GM18505 (cell line): ENCODE data around the gene OR5M8.

Source experiments
- ATAC-seq: cut with Tn5 transposase; IDR thresholded peaks from one replicate; pipeline ENCODE4 v1.9.1; 2021; ENCODE audit not compliant: unreplicated experiment
- POLR2A ChIP-seq: IDR thresholded peaks from 4 replicates; pipeline ENCODE4 v1.6.1; 2011; ENCODE audit warnings: borderline replicate concordance; ENCODE audit not compliant: insufficient read depth, insufficient read length; ENCODE audit errors: extremely low read depth

OR5M8 gene

DNA sequence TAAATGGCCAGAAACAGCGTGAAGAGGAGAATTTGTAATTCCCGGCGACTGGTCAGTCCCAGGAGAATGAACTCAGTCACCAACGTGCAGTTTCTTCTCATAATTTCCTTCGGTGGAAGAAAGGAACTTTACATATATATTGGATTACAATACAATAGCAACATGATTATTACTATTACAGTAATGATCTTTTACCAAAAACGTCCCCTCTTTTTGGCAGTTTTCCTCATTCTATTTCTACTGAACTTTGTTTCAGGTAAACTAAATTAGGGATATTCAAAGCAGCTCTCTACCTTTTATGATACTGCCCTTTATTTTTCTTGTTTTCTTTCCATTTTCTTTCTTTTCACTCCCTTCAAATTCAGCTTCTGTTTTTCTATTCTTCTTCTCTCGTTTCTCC is at the start of gene OR5M8:
Gene OR5M8, minus strand, starts transcription at position 101 of the 400 bp plus-strand sequence. Its CDS starts 0 bp downstream, at position 101.
- ATAC-seq = no peak
- TF ChIP-seq POLR2A = no peak

DNA sequence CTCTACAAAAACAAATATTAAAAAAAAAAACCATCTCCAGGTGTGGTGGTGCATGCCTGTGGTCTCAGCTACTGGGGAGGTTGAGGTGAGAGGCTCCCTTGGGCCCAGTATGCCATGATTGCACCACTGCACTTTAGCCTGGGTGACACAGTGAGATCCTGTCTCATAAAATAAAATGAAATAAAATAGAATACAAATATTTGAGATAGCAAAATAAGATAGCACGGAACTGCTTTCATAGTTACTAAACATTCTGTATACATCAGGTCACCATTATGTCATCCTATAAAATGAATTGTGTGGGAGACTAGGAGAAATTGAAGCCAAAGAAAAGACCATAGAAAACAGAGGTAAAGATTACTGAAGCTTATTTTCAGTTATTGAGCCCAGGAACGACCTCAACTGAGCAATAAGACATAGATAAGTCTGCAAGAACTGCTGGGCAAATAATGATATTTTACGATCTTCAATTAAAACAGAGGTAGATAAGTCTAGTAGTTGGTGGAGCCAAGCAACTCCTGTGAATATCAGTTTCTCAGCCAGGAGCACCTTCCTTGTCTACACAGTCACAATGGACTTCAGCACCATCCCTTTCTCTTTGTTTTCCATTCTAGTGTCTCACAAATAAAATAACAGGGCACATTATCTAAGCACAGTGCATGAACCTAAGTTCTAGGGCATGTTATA is 42.0 kb upstream of the OR5M8 start:
- no peak for TF ChIP-seq POLR2A
- no peak for ATAC-seq

DNA sequence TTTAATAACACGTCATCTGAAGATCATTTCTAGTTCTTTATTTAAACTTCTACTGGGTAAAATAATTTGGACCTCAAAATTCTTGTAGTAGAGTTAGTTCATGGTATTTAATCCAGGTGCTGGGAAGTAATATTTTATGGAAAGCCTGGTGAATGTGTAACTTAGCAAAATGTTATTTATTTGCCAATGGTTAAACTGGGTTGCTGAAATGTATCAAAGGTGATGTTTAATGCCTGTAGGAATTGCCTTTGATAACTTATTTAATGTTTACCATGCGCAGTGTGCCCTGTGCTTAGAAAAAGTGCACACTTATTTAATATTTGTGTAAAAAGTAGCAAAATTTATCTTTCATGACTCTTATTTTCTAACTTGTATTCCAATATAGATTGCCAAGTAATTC is 40.7 kb upstream of the OR5M8 start:
- ATAC-seq = no peak
- TF ChIP-seq POLR2A = no peak

DNA sequence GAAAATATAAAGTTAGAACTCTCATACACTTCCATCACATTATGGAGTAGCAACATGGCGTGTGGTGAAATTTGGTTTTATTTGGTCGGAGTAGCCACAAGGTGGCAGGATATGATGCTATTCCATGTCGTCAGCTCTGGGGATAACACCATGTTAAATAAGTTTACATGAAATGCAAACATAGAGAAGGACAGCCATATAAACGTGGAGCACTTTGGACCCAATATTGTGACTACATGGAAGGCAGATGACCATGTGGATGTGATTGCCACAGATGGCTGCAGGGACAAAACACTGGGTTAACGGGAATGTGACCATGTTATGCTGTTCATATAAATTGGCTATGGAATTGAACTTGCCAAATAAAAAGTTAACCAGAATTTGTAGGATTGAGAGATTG is 30.8 kb upstream of the OR5M8 start:
- no peak for TF ChIP-seq POLR2A
- ATAC-seq = no peak

DNA sequence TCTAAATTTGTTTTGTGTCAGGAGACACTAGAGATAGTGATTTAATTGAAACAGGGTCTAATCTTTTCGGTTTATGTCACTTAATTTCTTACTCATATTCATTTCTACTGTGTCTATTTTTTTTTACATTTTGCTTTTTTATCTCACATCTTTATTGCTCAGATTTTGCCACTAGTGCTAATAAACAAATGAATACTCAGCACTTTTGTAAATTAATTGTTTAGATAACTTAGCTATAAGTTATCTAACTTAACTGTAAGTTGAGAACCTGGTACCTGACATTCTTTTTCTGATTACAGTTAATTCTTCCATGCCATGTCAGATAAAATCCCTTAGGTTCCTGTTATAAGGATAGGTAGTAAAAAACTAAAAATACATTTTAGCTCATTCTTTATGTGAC is 22.1 kb upstream of the OR5M8 start:
- ATAC-seq = no peak

DNA sequence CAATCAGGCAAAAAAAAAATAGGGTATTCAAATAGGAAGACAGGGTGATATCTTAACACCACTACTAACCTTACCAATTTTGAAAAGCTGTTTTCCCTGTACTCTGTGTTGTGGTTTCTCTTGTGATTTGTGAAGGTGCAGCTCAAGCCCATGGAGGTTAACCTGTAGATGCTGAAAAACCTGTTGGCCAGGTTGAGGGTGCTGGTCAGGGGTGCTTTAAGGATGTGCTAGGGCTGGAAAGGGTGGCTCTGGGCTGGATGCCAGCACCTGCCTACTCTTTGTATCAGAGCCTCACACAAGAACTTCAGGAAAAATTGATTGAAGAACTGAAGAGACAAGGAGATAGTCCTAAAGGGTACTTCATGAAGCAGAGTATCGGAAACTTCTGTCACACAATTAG is 18.3 kb upstream of the OR5M8 start:
- ATAC-seq = no peak
- no peak for TF ChIP-seq POLR2A

More for the DNA sequence above, 22.1 kb upstream of the OR5M8 start:
- TF ChIP-seq POLR2A = no peak

DNA sequence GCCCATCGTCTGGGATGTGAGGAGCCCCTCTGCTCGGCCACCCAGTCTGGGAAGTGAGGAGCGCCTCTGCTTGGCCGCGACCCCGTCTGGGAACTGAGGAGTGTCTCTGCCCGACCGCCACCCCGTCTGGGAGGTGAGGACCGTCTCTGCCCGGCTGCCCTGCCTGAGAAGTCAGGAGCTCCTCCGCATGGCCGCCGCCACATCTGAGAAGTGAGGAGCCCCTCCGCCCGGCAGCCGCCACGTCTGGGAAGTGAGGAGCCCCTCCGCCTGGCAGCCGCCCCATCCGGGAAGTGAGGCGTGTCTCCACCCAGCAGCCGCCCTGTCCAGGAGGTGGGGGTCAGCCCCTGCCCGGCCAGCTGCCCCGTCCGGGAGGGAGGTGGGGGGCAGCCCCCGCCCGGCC is 5.8 kb upstream of the OR5M8 start:
- no peak for ATAC-seq
- TF ChIP-seq POLR2A = no peak

DNA sequence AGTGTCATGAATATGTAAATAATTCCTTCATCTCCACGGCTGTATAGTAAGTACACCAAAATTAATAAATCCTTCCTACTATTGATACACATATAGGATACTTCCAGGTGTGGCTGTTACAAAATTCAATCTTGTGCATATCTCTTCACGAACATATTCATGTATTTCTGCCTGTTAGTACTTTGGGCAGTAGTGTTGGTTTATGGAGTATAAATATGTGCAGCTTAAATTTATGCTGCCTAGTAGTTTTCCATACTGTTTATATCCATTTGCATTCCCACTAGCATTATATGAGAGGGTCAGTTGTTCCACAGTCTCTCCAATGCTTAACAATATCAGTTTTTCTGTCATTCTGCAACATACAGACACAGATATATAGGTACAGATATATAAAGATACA is 3.9 kb upstream of the OR5M8 start:
- ATAC-seq = no peak
- TF ChIP-seq POLR2A = no peak

DNA sequence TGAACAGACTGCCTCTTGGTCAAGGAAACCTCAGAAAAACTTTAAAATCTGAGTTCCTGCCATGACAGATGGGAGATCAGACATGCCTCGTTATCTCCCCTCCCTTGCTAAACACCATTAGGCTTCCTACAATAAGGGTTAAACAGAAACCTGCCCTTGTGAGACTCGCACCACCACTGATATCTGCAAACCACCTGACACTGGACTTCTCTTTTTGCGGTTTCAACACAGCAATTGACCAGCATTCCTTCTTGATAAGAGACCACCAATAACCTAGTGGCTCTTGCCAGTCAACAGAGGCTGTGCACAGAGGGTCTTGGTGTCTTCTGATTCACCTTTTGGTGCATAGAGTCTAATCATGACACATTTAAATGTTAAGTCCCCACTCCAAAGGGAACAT is 4.4 kb downstream of the OR5M8 start:
- no peak for ATAC-seq
- TF ChIP-seq POLR2A = no peak

DNA sequence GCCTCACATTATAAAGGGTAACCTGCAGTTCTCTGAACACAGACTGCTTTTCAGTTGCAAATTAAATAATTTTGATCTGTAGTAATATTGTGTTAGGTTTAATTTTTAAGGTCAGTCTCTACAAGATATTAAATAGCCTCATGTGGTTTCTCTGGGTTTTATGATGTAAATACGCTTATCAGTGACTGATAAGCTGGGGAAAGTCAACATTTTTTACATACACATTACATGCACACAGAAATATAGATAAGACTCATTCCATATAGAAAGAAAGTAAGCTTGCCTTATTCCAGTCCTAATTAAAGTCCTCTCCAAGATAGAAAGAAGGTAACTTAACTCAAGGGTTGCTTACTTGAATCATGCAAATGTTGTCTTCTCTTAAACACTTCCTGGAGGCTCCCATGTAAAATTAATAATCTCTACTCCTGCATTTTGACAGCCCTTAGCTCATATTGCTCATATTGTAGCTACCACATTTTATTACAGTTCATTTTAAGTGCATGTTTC is 16.4 kb downstream of the OR5M8 start:
- no peak for ATAC-seq
- TF ChIP-seq POLR2A = no peak

DNA sequence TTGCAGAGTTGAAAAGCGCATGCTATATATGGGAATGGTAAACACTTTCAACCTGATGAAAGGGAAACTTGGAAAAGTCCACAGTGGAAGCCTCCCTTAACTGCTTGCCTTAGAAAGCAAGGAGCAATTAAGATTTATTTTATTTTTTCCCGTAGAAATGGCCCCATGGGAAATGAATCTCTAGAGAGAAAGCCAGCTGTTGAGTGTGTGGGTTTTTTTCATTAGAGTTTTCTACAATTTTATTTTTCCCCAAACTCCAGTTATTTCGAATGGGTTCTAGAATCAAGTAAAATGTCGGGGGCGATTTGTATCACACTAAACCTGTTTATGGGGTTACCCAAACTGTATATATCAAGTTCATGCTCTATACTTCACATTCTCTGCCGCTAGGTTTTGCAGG is 17.9 kb downstream of the OR5M8 start, which contains the start of gene OR5M3:
Gene OR5M3, minus strand, starts transcription at position 101 of the 400 bp plus-strand sequence. CDS start 2,855 bp downstream, outside the sequence.
- ATAC-seq = no peak
- TF ChIP-seq POLR2A = no peak

DNA sequence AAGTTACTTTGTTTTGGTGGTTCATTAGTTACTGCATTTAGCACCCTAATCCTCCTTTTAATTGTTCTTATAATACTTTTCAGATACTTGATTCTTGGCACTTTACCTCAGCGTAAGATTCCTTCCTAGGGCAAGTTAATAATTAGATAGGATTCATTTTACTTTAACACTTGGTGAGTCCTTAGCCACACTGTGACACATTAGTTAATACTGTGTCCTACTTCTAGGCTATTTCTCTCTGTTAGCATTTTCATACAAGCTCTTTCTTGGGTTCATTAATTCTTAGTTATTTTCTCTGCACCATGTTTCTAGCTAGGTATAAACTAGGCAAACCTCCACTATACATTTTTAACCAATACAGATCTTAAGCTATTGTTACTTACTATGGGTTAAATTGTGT is 34.1 kb downstream of the OR5M8 start:
- TF ChIP-seq POLR2A = no peak
- ATAC-seq = no peak

DNA sequence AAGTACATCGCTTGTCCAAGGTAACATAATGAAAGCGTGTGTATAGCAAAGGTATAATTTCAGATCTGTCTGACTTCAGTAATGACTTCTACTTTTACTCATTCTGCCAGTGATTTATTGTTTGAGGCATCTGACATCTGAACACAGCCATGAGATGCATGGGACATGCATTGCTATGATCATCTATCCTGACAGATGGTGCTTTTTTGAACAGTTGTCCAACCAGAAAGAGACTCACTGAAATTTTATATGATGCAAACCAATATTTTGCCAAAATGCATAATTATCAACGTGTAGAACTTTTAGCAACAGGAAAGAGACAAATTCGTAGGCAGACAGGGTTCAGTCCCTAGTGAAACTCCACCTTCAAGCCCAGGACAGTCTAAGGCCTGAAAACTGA is 37.6 kb downstream of the OR5M8 start:
- no peak for TF ChIP-seq POLR2A
- ATAC-seq = no peak
